NT2/D1 (cell line): ENCODE measurements around the gene ULK4.

Source experiments
- SUZ12 ChIP-seq: IDR thresholded peaks from 2 replicates; pipeline ENCODE4 v1.6.1; 2011; ENCODE audit not compliant: insufficient read length, insufficient read depth; ENCODE audit errors: extremely low read depth
- YY1 ChIP-seq: IDR thresholded peaks from 2 replicates; pipeline ENCODE4 v1.6.1; 2011; ENCODE audit not compliant: insufficient read length, insufficient read depth
- ZNF274 ChIP-seq: IDR thresholded peaks from 2 replicates; pipeline ENCODE4 v1.6.1; 2011; ENCODE audit warnings: mild to moderate bottlenecking, low read depth, low read length

- TF ChIP-seq YY1 (no peak), SUZ12 (no peak), ZNF274 (no peak)
Measured at GRCh38 chr3:41640076-41640475, 321.8 kb downstream of the ULK4 start.
